LNCAP (cell line): ENCODE measurements around the gene TMC1.

Source experiments
- TF ChIP-seq, protein P1 (sequence below): fragments of 450-650 bp; IDR thresholded peaks from 2 replicates; pipeline ENCODE4 v1.5.1; 2017; ENCODE audit warnings: mild to moderate bottlenecking

The TMC1 gene

DNA sequence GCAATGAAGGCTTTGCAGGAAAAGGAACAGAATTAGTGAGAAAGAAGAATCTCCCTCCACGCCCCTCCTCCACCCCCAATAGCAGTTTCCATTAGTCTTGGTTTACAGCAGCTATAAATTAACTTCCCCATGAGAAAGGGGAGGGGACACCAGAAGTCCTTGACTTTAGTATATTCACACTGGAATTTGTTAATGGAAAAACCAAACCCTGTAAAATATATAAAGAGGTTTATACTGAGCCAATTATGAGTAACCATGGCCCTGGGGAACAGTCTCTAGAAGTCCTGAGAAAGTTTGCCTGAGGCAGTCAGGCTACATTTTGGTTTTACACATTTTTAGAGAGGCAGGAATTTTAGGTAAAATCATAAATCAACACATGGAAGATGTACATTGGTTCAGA, 342.9 kb downstream of the TMC1 start:
- TF ChIP-seq, protein P1, sequence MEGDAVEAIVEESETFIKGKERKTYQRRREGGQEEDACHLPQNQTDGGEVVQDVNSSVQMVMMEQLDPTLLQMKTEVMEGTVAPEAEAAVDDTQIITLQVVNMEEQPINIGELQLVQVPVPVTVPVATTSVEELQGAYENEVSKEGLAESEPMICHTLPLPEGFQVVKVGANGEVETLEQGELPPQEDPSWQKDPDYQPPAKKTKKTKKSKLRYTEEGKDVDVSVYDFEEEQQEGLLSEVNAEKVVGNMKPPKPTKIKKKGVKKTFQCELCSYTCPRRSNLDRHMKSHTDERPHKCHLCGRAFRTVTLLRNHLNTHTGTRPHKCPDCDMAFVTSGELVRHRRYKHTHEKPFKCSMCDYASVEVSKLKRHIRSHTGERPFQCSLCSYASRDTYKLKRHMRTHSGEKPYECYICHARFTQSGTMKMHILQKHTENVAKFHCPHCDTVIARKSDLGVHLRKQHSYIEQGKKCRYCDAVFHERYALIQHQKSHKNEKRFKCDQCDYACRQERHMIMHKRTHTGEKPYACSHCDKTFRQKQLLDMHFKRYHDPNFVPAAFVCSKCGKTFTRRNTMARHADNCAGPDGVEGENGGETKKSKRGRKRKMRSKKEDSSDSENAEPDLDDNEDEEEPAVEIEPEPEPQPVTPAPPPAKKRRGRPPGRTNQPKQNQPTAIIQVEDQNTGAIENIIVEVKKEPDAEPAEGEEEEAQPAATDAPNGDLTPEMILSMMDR, result no peak

DNA sequence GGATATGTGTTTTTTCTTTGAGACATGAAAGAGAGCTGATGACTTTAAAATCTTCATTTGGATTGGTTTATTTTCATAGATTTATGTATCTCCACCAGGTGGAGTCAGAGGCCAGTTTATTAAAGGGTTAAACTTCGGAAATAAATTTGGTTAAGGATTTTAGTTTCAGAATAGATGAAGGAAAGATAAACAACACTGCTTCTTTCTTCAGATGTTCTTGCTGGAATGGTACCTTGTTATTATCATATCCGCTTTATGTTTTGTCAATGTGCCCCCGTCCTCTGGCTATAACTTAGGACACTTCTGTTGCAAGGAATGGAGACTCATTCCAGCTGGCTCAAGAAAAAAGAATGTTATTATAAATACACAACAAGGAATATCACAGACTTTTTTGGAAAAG, 350.3 kb downstream of the TMC1 start:
- TF ChIP-seq, protein P1, result peak; percentile 58; the same call in 1 of the 2 replicates

DNA sequence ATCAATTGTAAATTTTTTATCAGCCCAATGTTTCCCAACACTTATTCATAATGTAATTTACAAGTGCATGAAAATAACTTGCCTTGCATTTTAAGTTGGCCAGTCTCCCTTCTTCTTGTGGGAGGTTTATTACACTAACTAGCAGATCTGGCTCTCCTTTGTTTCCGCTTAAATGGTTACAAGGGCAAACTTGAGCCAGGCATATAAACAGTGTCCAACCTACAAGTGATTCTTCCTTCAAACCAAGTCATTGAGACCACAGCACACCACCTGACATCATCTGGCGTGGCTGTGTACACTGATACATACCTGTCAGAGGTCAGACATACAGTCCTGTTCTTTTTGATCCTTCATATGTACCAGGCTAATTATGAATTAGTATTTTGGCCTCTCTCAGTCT, 351.3 kb downstream of the TMC1 start:
- TF ChIP-seq, protein P1, result no peak

GRCh38 chr9:72873456-72873855, 352.0 kb downstream of the TMC1 start:
- TF ChIP-seq, protein P1, result no peak

DNA sequence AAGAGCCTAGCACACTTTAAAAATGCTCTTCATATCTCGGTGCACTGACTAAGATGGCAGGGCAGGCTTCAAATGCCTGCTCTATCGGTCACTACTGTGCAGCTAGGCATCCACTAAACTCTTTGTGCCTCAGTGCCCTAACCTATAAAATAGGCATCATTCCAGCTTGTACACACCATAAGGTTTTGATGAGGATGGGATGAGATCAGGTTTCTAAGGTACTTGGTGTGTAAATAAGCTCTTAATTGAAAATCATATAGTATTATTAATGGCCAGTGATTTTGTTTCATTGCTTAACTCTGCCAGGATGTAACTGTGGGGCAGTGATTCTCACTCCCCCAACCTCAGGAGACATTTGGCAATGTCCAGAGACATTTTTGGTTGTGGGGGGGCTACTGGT, 352.9 kb downstream of the TMC1 start:
- TF ChIP-seq, protein P1, result no peak

DNA sequence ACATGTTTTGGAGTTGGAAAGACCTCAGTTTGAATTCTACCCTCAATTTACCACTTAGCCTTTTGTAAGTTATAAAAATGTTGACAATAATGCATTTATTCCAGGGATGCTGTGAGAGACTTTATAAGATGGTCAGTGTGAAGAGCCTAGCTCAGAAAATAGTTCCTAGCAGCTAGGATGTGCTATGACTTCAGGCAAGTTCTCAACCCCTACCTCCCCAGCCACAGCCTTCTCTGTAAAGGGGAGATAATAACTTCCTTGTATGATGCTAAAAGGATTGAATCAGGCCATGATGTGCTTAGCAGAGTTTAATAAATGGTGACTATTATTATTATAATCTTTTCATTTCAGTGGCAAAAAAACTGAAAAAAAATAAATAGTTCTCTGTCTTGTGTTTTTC, 353.8 kb downstream of the TMC1 start:
- TF ChIP-seq, protein P1, result no peak

- TF ChIP-seq, protein P1, result no peak
Measured at GRCh38 chr9:72880821-72881220, 359.4 kb downstream of the TMC1 start.

- TF ChIP-seq, protein P1, result no peak
Measured at GRCh38 chr9:72882117-72882775, 360.8 kb downstream of the TMC1 start.
